Mesodermal cell (in vitro differentiated cells): ENCODE measurements around the gene NES.

Experiments
- H3K27ac ChIP-seq: 2 replicates; pipeline ENCODE4 v1.7.0; 2013; ENCODE audit warnings: mild to moderate bottlenecking, low read depth, low read length, moderate library complexity; ENCODE audit not compliant: severe bottlenecking
- H3K36me3 ChIP-seq: 2 replicates; pipeline ENCODE4 v1.7.1; 2013; ENCODE audit warnings: mild to moderate bottlenecking, low read length, moderate library complexity; ENCODE audit not compliant: control insufficient read depth, insufficient read depth
- H3K4me1 ChIP-seq: one replicate; pipeline ENCODE4 v1.7.1; 2013; ENCODE audit warnings: mild to moderate bottlenecking, low read length; ENCODE audit not compliant: insufficient read depth, control insufficient read depth, poor library complexity, severe bottlenecking
- H3K4me3 ChIP-seq: 2 replicates; pipeline ENCODE4 v1.7.0; 2013; ENCODE audit warnings: low read length, control low read depth, mild to moderate bottlenecking; ENCODE audit not compliant: insufficient read depth, poor library complexity, severe bottlenecking; ENCODE audit errors: extremely low read depth
- H3K9me3 ChIP-seq: 2 replicates; pipeline ENCODE4 v1.7.1; 2013; ENCODE audit warnings: mild to moderate bottlenecking, low read length, moderate library complexity; ENCODE audit not compliant: control insufficient read depth
- WGBS, 2 experiments: methylation state at CpG; one replicate each; pipeline ENCODE4 v1.1.5; 2013; ENCODE audit warnings: missing lambda C conversion rate in 2 of 2; ENCODE audit not compliant: insufficient coverage in 2 of 2; 5-methylcytosine and 5-hydroxymethylcytosine counted together

The NES gene

DNA sequence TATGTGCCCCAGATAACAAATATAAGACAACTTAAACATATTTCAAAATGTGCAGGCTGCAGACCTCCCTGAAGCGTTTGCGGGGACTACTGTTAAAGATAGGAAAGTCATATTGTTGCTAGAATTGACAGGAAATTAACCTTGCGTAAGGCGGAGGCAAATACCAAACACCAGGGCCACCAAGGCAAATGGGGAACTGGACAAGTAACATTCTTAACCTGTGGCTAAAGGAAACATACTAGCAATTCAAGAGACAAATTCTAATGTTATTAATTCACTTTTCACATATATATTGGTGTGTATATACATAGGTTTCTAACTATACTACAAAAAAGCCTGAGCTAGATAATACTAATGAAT lies 51.1 kb downstream of the NES start:
- Histone ChIP-seq H3K4me1 (peaks cover 4% of the 10 kb centered on the region), H3K4me3 (no peak overlapping the region), H3K36me3 (no peaks in the 10 kb centered on the region), H3K27ac (no peak overlapping the region), H3K9me3 (no peaks in the 10 kb centered on the region)
- 0% methylated on average over 2 of the region's 4 CpGs; no CpG with 5 or more reads in 1 of the 2 experiments for WGBS, 2 experiments

- H3K4me1 ChIP-seq: peaks cover 4% of the 10 kb centered on the region
- 1 to 2% methylated on average over 24 to 30 of the region's 45 CpGs for WGBS, 2 experiments
- no peaks in the 10 kb centered on the region for H3K9me3 ChIP-seq
- H3K4me3 ChIP-seq: peak overlapping the region; percentile 24
- no peak overlapping the region for H3K27ac ChIP-seq
- H3K36me3 ChIP-seq: no peaks in the 10 kb centered on the region
Observed at GRCh38 chr1:156625436-156626078, 51.6 kb downstream of the NES start.

DNA sequence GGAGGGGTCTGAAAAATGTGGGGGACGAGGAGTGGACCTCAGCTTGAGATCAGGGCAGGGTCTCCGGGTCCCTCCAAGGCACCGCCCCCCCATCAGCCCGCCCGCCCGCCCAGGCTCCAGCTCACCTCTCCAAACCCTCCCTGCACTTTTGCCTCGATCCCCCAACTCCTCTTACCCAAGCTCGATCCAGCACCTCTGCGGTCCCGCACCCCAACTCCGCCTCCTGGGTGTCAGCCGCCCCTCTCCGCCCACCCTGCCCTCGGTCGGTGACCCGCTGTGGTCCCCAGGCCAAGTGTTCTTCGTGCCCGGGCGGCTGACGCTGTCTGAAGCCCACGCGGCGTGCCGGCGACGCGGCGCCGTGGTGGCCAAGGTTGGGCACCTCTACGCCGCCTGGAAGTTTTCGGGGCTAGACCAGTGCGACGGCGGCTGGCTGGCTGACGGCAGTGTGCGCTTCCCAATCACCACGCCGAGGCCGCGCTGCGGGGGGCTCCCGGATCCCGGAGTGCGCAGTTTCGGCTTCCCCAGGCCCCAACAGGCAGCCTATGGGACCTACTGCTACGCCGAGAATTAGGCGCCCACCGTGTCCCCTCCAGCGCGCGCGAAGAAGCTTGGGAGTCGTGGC lies 52.3 kb downstream of the NES start:
- H3K4me3 ChIP-seq: peak overlapping the region; percentile 32
- WGBS, 2 experiments: 0 to 2% methylated on average over 32 to 41 of the region's 55 CpGs
- no peaks in the 10 kb centered on the region for H3K36me3 ChIP-seq
- no peak overlapping the region for H3K27ac ChIP-seq
- H3K9me3 ChIP-seq: no peaks in the 10 kb centered on the region
- peaks cover 4% of the 10 kb centered on the region for H3K4me1 ChIP-seq

GRCh38 chr1:156623946-156624813 lies 53.0 kb downstream of the NES start:
- H3K36me3 ChIP-seq: no peaks in the 10 kb centered on the region
- no peaks in the 10 kb centered on the region for H3K9me3 ChIP-seq
- H3K4me1 ChIP-seq: peaks cover 4% of the 10 kb centered on the region
- H3K27ac ChIP-seq: no peak overlapping the region
- WGBS, 2 experiments: 2 to 3% methylated on average over 74 to 79 of the region's 87 CpGs
- peak overlapping the region; percentile 32 for H3K4me3 ChIP-seq

DNA sequence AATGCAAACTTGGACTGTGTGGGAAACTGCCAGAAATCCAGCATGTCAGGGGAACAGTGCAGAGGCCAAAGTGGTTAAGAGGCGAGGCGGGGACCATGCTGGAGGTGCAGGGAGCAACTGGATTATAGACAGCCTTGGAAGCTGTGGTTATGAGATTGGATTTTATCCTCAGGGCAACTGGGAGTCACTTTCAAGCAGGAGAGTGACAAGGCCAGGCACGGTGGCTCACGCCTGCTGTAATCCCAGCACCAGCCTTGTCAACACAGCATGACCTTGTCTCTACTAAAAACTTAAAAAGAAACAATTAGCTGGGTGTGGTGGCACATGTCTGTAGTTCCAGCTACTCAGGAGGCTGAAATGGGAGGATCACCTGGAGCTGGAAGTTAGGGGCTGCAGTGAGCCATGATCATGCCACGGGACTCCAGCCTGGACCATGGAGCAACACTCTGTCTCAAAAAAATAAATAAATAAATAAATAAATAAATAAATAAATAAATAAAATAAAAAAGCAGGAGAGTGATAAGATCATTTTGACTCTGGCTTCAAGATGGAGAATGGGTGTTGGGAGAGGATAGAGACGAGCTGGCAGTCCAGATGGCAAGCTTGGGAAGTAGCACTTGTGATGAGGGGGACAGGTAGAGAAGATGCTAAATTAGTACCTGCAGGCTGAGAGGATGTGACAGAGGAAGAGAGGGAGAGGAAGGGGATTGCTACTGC lies 54.5 kb downstream of the NES start:
- WGBS, 2 experiments: 51 to 87% methylated on average over 3 to 5 of the region's 6 CpGs

GRCh38 chr1:156619582-156619955 lies 57.6 kb downstream of the NES start:
- Histone ChIP-seq H3K4me1 (peaks cover 7% of the 10 kb centered on the region), H3K27ac (no peak overlapping the region), H3K4me3 (no peak overlapping the region), H3K9me3 (no peaks in the 10 kb centered on the region), H3K36me3 (no peaks in the 10 kb centered on the region)
- 42 to 53% methylated on average over 2 to 3 of the region's 6 CpGs for WGBS, 2 experiments

More for the DNA sequence above, 54.5 kb downstream of the NES start:
- H3K36me3 ChIP-seq: no peaks in the 10 kb centered on the region
- H3K4me3 ChIP-seq: no peak overlapping the region
- H3K9me3 ChIP-seq: no peaks in the 10 kb centered on the region
- H3K4me1 ChIP-seq: peaks cover 4% of the 10 kb centered on the region
- no peak overlapping the region for H3K27ac ChIP-seq

DNA sequence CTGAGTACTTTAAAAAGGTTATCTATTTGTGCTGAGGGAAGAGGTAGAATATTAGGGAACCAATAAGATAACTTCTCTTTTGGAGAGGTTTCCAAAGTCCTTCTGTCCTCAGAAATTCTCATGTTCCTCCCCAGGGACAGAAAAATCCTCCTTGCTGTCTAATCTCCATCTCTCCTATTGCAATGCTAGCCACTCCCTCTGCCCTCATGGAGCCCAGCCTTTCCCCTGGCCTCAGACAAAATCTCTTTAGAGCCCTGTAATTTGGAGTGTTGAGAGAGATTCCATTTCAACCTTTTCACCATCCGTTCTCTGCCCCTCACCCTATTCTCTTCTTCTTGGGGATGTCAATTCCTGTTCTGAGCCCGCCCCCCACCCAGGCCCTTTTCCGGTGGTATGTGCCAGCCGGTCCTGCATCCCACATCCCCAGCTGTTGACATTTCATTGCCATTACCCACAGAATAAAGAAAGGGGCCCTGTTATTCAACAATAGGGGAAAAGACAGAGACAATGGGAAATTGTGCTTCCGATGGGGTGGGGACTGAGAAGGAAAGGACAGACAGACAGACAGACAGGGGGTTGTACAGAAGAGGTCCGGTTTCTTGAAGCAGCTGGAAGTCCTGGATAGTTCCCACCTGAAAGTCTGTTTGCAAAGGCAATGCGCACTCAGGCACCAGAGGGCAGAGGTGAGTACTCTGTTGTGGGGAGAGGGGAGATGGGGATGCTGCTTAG lies 58.2 kb downstream of the NES start, which contains the start of gene HAPLN2:
Gene HAPLN2 (plus strand): TSS at position 563 of the 729 bp plus-strand sequence. CDS start 4,076 bp downstream, outside the sequence.
- no peaks in the 10 kb centered on the region for H3K9me3 ChIP-seq
- no peak within 1 kb of the TSS for H3K4me3 ChIP-seq
- peaks cover 7% of the 10 kb centered on the region for H3K4me1 ChIP-seq
- no peaks in the 10 kb centered on the region for H3K36me3 ChIP-seq
- 2 to 11% methylated on average over 3 of the region's 7 CpGs for WGBS, 2 experiments
- no peak within 1 kb of the TSS for H3K27ac ChIP-seq
